Smooth muscle cell (in vitro differentiated cells): ENCODE data around the gene MARF1. TPM values are rescaled to one million over a fixed set of nuclear protein-coding genes. Genes with fewer than 3 reads are reported as not detected.

Experiments used
- DNase-seq: peaks from one replicate; lab custom pipeline; 2025; ENCODE audit not compliant: unreplicated experiment; lab: John Stamatoyannopoulos, UW
- H2AFZ ChIP-seq: fragments of 200-600 bp; sonication (generic); 2 replicates; pipeline ENCODE4 v1.6.0; 2016; ENCODE audit warnings: antibody characterized with exemption, low read depth, mild to moderate bottlenecking
- H3F3A ChIP-seq: fragments of 200-600 bp; sonication (generic); 2 replicates; pipeline ENCODE4 v1.6.0; 2017; ENCODE audit warnings: antibody characterized with exemption, low read depth
- H3K27ac ChIP-seq: fragments of 200-600 bp; sonication (generic); 2 replicates; pipeline ENCODE4 v1.5.1; 2016; ENCODE audit warnings: low read depth, mild to moderate bottlenecking
- H3K27me3 ChIP-seq: fragments of 200-600 bp; sonication (generic); 2 replicates; pipeline ENCODE4 v1.6.1; 2016; ENCODE audit warnings: low read depth, mild to moderate bottlenecking
- H3K36me3 ChIP-seq: fragments of 200-600 bp; sonication (generic); 2 replicates; pipeline ENCODE4 v1.5.1; 2016; ENCODE audit warnings: low read depth
- H3K4me1 ChIP-seq: fragments of 200-600 bp; sonication (generic); 2 replicates; pipeline ENCODE4 v1.5.1; 2016; ENCODE audit warnings: low read depth
- H3K4me2 ChIP-seq: fragments of 200-600 bp; sonication (generic); 2 replicates; pipeline ENCODE4 v1.6.0; 2016; ENCODE audit warnings: mild to moderate bottlenecking
- H3K4me3 ChIP-seq: fragments of 200-600 bp; sonication (generic); 2 replicates; pipeline ENCODE4 v1.5.1; 2016; ENCODE audit warnings: mild to moderate bottlenecking
- H3K79me2 ChIP-seq: fragments of 200-600 bp; sonication (generic); 2 replicates; pipeline ENCODE4 v1.6.0; 2016; ENCODE audit warnings: low read depth, mild to moderate bottlenecking
- H3K9ac ChIP-seq: fragments of 200-600 bp; sonication (generic); 2 replicates; pipeline ENCODE4 v1.6.0; 2016; ENCODE audit warnings: low read depth
- H3K9me3 ChIP-seq: fragments of 200-600 bp; sonication (generic); replicated peaks from 2 replicates; pipeline ENCODE4 v1.5.1; 2016; ENCODE audit warnings: low read depth
- H4K20me1 ChIP-seq: fragments of 200-600 bp; sonication (generic); 2 replicates; pipeline ENCODE4 v1.6.0; 2016; ENCODE audit warnings: low read depth
- CTCF ChIP-seq: fragments of 200-600 bp; sonication (generic); IDR thresholded peaks from 2 replicates; pipeline ENCODE4 v1.5.1; 2017; ENCODE audit warnings: borderline replicate concordance, mild to moderate bottlenecking, antibody characterized with exemption; ENCODE audit not compliant: insufficient read depth, poor library complexity, severe bottlenecking
- WGBS: methylation state at CpG from one replicate; pipeline ENCODE4 v1.1.7; 2016; ENCODE audit warnings: low lambda C conversion rate; 5-methylcytosine and 5-hydroxymethylcytosine counted together
- polyA plus RNA-seq: library from polyadenylated mRNA; unstranded; fragments of >200 nt; fragmentation: Nextera tagmentation; extraction: Ambion mirVana; gene quantifications from 2 replicates; pipeline ENCODE4 v1.2.1, GENCODE V29; 2016
- total RNA-seq: library from RNA; depleted of rRNA; stranded (reverse); fragments of >200 nt; gene quantifications from 2 replicates; pipeline ENCODE4 v1.2.3, GENCODE V29; 2014

MARF1 gene
- total and polyA plus RNA-seq, 2 experiments from 2014 or later, result 6.0 to 19.1 TPM

GRCh38 chr16:15597822-15598647, 44.9 kb downstream of the MARF1 start:
- Histone ChIP-seq H4K20me1 (peaks cover 8% of the 10 kb centered on the region), H3K9ac (no peak overlapping the region), H3K4me3 (no peak overlapping the region), H3K4me1 (no peaks in the 10 kb centered on the region), H2AFZ (no peak overlapping the region), H3F3A (no peaks in the 10 kb centered on the region), H3K79me2 (no peaks in the 10 kb centered on the region), H3K9me3 (no peaks in the 10 kb centered on the region), H3K36me3 (peaks cover 14% of the 10 kb centered on the region), H3K27ac (no peak overlapping the region), H3K4me2 (no peak overlapping the region), H3K27me3 (no peaks in the 10 kb centered on the region)
- DNase-seq, result no peak
- 98% methylated on average over 15 of the region's 15 CpGs for WGBS
- no peak for TF ChIP-seq CTCF

- Histone ChIP-seq H3K9me3 (no peaks in the 10 kb centered on the region), H3K4me2 (no peak overlapping the region), H2AFZ (no peak overlapping the region), H3K36me3 (peaks cover 11% of the 10 kb centered on the region), H3K9ac (no peak overlapping the region), H3F3A (no peaks in the 10 kb centered on the region), H4K20me1 (peaks cover 4% of the 10 kb centered on the region), H3K79me2 (no peaks in the 10 kb centered on the region), H3K27ac (no peak overlapping the region), H3K27me3 (no peaks in the 10 kb centered on the region), H3K4me3 (no peak overlapping the region), H3K4me1 (no peaks in the 10 kb centered on the region)
- DNase-seq, result no peak
- TF ChIP-seq CTCF, result no peak
- WGBS, result 83% methylated on average over 6 of the region's 6 CpGs
Observed at GRCh38 chr16:15597135-15597534, 45.8 kb downstream of the MARF1 start.

- Histone ChIP-seq H4K20me1 (no peaks in the 10 kb centered on the region), H3K4me1 (no peaks in the 10 kb centered on the region), H3K4me3 (no peak overlapping the region), H3K9ac (no peak overlapping the region), H2AFZ (no peak overlapping the region), H3F3A (no peaks in the 10 kb centered on the region), H3K27me3 (no peaks in the 10 kb centered on the region), H3K9me3 (no peaks in the 10 kb centered on the region), H3K79me2 (no peaks in the 10 kb centered on the region), H3K36me3 (peaks cover 5% of the 10 kb centered on the region), H3K4me2 (no peak overlapping the region), H3K27ac (no peak overlapping the region)
- no peak for TF ChIP-seq CTCF
- DNase-seq, result no peak
- WGBS, result 90% methylated on average over 6 of the region's 6 CpGs
Observed at GRCh38 chr16:15594711-15595320, 48.1 kb downstream of the MARF1 start.
